ENCODE results near the gene APOB. TPM values are rescaled to one million over a fixed set of nuclear protein-coding genes. Genes with fewer than 3 reads are reported as not detected.

Gene APOB
- total RNA-seq, 1 donor from 2014 or later = 1.7 TPM

DNA sequence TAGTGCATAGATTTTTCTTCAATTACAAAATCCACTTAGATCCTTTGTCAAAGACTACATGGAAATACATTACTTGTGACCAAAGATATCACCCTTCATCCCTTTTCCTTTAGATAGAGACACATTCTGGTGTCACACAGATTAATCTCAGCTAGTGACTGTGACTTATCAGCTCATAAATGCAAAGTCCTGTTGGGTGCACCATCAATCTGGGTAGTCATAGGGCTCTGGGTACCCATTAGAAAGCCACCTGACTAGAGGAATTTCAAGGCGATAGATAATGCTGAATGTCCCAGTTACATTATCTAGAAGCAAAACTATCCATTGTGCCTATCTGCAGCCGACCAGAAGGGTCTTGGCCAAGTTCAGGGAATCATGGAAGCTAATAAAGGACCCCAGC is 2.6 kb upstream of the APOB start:
- no peak for DNase-seq (ENCODE audit: low spot score)

GRCh38 chr2:21044694-21045371 is 960 bp upstream of the APOB start:
- no peak for DNase-seq (ENCODE audit: low spot score)

DNA sequence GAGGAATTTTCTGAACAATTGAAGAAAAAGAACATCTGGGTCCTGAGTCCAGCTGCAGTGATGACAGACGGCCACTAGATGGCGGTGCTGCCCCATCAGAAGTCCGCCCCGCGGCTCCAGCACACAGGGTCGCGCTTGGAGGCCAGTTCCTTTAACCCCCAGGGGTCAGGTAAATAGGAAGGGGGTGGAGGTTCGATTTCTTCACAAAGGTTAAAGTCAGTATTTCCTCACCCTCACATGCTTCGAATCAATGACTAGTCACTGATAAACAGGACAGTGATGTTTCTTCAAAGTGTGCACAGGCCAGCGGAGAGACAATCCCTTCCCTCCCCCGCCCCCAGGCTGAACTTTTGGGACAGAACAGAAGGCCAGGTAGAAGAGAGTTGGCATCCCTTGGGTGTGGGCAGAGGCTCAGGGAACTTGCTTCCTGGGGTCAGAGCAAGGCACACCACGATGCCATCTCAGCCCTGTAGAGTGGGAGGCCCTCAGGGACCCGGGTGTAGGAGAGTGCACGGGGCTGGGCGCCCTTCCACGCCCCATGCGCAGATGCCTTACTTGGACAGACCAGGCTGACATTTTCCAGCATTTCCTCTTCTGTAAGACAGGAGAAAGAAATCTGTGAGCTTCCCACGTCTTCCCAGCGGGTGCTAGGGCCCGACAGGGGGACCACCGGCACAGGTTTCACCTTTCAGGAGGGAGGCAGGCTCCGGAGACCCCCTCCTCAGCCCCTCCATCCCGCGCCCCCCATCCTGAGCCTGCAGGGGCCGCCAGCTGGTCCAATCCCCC is 722 bp downstream of the APOB start:
- DNase-seq (ENCODE audit: low spot score) = peak; percentile 64

- no peak for DNase-seq (ENCODE audit: low spot score)
Measured at GRCh38 chr2:21042708-21042957, 1.2 kb downstream of the APOB start.

DNA sequence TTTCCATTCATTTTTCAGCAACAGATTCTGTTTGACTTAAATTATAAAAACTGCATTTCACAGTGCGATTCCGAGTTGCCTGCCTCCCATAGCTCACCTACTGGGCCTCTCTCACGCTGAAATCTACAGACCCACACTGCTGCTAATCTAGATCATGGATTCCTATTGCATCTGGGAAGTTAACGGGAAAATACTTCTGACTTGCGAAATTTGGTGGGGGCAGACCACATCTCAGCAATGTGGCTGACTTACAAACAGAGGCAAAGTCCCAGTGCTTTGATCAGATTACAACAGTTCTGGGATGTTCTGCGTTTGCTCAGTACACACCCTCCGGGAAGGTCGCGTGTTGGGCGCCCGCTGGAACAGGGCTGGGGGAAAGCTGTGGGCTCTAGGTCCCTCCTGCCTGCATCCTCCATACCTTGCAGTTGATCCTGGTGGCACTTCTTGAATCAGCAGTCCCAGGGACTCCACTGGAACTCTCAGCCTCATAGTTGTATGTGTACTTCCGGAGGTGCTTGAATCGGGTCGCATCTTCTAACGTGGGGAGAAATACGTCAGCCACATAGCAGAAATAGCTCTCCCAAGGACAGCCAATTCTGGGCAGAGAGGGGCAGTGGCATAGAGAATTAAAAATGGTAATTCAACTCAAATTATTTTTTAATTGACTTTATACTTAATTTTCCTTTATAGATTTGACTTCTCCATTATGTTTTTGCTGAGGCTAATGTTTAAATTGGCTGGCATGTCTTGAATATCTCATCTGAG is 1.7 kb downstream of the APOB start:
- DNase-seq (ENCODE audit: low spot score) = peak; percentile 27

DNA sequence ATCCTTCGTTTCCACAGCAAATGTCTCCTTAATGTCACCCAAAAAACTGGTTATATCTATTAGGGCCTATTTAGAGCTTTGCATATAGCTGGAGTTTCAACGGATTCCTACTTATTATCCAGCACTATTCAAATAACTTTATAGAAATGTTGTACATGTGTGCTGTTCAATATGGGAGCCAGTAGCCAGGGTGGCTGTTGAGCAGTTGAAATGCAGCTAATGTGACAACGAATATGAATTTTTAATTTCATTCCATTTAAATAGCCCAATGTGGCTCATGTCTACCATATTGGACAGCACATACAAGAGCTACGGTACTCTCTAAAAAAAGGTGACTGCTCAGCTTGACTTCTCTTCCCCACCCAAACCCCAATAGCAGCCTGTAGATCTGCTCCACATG is 2.4 kb downstream of the APOB start:
- no peak for DNase-seq (ENCODE audit: low spot score)

- no peak for DNase-seq (ENCODE audit: low spot score)
Measured at GRCh38 chr2:21040468-21041377, 3.1 kb downstream of the APOB start.

GRCh38 chr2:21039979-21040467 is 3.9 kb downstream of the APOB start:
- no peak for DNase-seq (ENCODE audit: low spot score)

DNA sequence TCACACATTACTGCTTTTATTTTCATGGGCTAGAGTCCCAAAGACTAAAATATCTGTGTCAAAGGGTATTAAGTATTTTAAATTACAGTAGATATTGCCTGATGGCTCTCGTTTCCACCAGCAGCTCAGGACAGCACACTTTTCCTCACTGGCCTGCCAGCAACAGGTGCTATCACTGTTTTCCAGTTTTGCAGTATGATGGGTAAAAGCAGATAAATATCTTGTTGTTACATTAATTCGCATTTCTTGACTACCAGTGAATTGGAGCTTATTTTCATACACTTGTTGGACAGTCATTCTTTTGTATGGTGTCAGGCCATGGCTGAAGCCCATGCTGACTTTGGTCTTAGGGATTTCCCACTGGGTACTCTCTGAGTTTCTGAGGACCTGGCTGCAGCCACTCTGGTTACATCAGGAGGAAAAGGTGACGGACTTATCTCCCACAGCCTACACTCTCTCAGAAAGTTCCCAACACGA is 4.8 kb downstream of the APOB start:
- DNase-seq (ENCODE audit: low spot score) = no peak

- no peak for DNase-seq (ENCODE audit: low spot score)
Measured at GRCh38 chr2:21038403-21039073, 5.3 kb downstream of the APOB start.

DNA sequence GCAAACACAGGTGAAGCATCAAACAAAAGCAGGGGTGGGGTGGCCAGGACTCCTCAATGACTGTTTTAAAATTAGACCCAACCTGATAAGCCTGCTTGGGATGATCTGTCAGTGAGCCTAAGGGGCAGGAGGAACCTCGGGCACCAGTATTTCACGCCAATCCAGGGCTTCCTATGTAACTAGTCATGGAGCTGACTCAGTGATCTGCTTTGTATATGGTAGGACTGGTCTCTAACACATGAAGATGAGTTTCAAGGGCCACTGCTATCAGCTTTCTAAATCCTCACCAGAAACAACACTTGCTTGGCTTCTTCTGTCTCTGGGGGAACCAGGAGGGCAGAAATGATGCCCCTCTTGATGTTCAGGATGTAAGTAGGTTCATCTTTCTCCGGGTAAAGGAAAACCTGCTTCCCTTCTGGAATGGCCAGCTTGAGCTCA is 6.2 kb downstream of the APOB start:
- DNase-seq (ENCODE audit: low spot score) = no peak

DNA sequence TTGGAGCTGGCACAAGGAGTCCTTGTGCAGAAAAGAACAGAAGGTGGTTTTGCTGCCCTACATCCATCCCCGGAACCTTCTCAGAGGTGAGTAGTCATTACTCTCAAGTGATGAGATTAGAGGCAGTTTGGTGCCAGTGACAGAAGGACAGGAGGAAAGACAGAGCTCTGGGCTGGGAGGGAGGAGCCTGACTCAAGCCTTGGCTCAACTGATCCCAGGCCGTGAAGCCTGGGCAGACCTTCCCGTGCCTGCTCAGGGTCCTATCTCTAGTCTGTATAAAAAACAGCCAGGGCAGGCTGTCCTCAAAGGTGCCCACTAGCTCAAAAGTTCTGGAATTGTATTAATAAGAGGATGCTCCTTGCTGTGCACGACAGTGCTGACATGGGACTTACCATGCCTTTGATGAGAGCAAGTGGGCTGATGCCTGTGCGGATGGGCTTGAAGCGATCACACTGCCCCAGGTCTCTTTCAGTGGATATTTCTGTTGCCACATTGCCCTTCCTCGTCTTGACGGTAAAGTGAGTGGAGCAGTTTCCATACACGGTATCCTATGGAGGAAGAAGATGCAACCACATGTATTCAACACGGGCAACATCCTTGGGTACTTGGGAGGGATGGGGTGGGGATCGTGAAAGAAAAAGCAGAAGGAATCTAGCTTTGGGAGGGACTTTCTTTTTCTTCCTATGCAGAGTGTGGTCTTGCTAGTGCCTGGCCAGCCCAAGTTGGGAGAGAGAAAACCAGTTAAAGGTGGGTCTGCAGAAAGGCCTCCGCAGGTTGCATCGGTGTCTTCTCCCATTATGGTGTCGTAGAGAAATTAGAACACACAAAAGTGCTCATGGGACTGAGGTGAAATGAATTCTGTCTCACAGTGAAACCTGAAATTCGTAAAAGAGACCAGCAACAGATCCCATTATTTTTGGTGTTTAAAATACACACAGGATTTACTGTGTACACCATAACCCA is 6.9 kb downstream of the APOB start:
- no peak for DNase-seq (ENCODE audit: low spot score)

DNA sequence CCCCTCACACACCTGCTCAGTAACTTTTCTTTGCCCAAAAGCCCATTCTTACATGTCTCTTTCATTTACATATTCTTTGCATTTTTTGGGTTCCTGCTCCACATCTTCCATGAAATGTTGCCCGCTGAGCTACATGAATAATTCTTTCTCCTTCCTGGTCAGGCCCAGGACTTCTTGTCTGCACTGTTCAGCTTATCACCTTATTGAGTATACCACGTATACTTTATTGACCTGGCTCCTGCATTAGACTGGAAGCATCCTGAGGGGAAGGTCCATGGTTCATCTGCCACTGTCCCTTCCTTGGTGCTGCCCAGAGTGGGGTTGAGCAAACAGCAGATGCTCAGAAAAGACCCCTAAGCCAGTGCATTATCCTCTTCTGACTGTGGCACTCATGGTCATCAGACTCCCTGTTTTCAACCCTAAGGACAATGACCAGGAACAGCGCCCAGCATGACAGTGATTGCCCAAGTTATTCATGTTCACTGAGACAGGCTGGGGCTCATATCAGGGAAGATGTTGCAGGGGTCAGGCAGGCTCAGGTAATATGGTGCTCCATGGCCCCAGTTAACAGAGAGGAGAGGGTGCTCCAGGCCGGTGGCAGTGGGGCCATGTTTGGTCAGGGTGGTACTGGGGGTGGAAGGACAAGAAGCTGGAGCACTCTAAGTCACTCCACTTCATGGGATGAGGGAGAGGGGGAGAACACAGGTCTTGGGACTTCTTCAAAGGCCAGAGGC is 7.7 kb downstream of the APOB start:
- no peak for DNase-seq (ENCODE audit: low spot score)

DNA sequence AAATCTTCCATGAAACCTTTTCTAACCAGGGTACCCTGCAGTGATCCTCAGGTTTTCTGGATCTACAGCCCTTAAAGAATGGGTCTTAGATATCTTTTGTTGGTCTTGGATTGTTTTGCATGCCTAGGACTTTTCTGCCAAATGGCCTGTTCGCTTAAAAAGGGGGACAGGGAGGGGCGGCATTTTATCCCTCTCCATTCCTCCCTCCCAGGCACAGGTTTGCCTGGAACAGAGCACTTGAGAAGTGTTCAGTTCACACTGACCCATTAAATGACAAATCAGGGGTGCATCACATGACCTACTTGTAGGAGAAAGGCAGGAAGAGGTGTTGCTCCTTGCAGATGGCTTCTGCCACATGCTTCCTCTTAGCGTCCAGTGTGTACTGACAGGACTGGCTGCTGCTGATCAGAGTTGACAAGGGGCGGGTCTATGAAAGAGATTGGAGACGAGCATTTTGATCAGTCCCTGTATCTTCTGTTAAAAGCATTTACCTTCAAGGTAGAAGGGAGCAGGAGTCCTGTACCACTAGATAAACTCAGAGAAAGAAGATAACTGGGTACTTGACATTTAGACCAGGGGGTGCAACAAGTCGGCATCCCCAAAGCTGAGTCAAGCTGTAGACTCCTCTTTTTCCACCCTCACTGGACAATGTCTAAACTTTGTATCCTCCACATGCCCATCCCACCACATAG is 8.4 kb downstream of the APOB start:
- DNase-seq (ENCODE audit: low spot score) = no peak

- DNase-seq (ENCODE audit: low spot score) = no peak
Measured at GRCh38 chr2:21034972-21035279, 8.9 kb downstream of the APOB start.

- DNase-seq (ENCODE audit: low spot score) = no peak
Measured at GRCh38 chr2:21034156-21034971, 9.5 kb downstream of the APOB start.
